OCI-LY1 (cell line): ENCODE data around the gene ACTR2.

ENCODE experiments used
- CTCF ChIP-seq: fragments of 200-600 bp; sonication (generic), shearing (Covaris generic); IDR thresholded peaks from 2 replicates; pipeline ENCODE4 v1.5.1; 2017; ENCODE audit warnings: mild to moderate bottlenecking, antibody characterized with exemption, low read length, moderate library complexity, mixed read lengths
- EZH2 ChIP-seq: fragments of 200-600 bp; sonication (generic), shearing (Covaris generic); IDR thresholded peaks from 2 replicates; pipeline ENCODE4 v1.8.0; 2017; ENCODE audit warnings: borderline replicate concordance, mixed run types, mild to moderate bottlenecking, antibody characterized with exemption, low read length, moderate library complexity, mixed read lengths

- no peak for TF ChIP-seq EZH2
- no peak for TF ChIP-seq CTCF
Observed at GRCh38 chr2:65305934-65306333, 78.3 kb downstream of the ACTR2 start.
